Activated T-cell treated with anti-CD3 and anti-CD28 coated beads, Interleukin-2, amount 50 U/mL, for 48 hours (primary cell): Measurements from ENCODE around the gene UMODL1.

Source experiments
- DNase-seq, 2 experiments: peaks; one replicate each; pipeline ENCODE4 v3.0.0-alpha.2; 2020

Gene UMODL1

GRCh38 chr21:42153046-42153686 lies 82.0 kb downstream of the UMODL1 start:
- peak in 1 of 2 experiments; percentile 8 for DNase-seq

GRCh38 chr21:42153746-42154145 lies 82.6 kb downstream of the UMODL1 start:
- peak in 1 of 2 experiments; percentile 10 for DNase-seq

- peak in 1 of 2 experiments; percentile 11 for DNase-seq
Observed at GRCh38 chr21:42154237-42155044, 83.3 kb downstream of the UMODL1 start.

GRCh38 chr21:42155045-42155855 lies 84.1 kb downstream of the UMODL1 start:
- DNase-seq: no peak

GRCh38 chr21:42156690-42157605 lies 85.8 kb downstream of the UMODL1 start:
- peak; percentile 4 to 6 for DNase-seq

- peak in 1 of 2 experiments; percentile 7 for DNase-seq
Observed at GRCh38 chr21:42157606-42158310, 86.6 kb downstream of the UMODL1 start.

- DNase-seq: no peak
Observed at GRCh38 chr21:42158846-42159245, 87.7 kb downstream of the UMODL1 start.

- no peak for DNase-seq
Observed at GRCh38 chr21:42159560-42160110, 88.5 kb downstream of the UMODL1 start.

- peak in 1 of 2 experiments; percentile 15 for DNase-seq
Observed at GRCh38 chr21:42160111-42160721, 89.1 kb downstream of the UMODL1 start.

- DNase-seq: peak in 1 of 2 experiments; percentile 17
Observed at GRCh38 chr21:42160765-42161164, 89.6 kb downstream of the UMODL1 start.

GRCh38 chr21:42161401-42161955 lies 90.4 kb downstream of the UMODL1 start:
- DNase-seq: peak; percentile 26 to 30

- DNase-seq: peak; percentile 32 to 37
Observed at GRCh38 chr21:42161956-42162681, 91.0 kb downstream of the UMODL1 start.

GRCh38 chr21:42162831-42163510 lies 91.9 kb downstream of the UMODL1 start:
- DNase-seq: peak; percentile 22 to 29

- peak in 1 of 2 experiments; percentile 14 for DNase-seq
Observed at GRCh38 chr21:42163511-42163863, 92.4 kb downstream of the UMODL1 start.

GRCh38 chr21:42164064-42164789 lies 93.1 kb downstream of the UMODL1 start:
- peak; percentile 71 to 73 for DNase-seq

- no peak for DNase-seq
Observed at GRCh38 chr21:42164818-42165217, 93.7 kb downstream of the UMODL1 start.

- DNase-seq: no peak
Observed at GRCh38 chr21:42165901-42166300, 94.8 kb downstream of the UMODL1 start.

GRCh38 chr21:42169758-42170157 lies 98.6 kb downstream of the UMODL1 start:
- DNase-seq: no peak
